ENCODE data around the gene NFKBIE. TPM values are rescaled to one million over a fixed set of nuclear protein-coding genes. Genes with fewer than 3 reads are reported as not detected.
A peak's percentile ranks its signal among the peaks of the same experiment; 100 is the strongest.

NFKBIE gene
- total RNA-seq, 1 donor from 2014 or later = 10.1 TPM

GRCh38 chr6:44237021-44237812 is 28.1 kb downstream of the NFKBIE start:
- Histone ChIP-seq H3K4me3 (ENCODE audit: insufficient read depth, low read depth, low read length) (peak overlapping the region; percentile 54), H3K36me3 (ENCODE audit: insufficient read depth, low read length) (no peaks in the 10 kb centered on the region), H3K27me3 (ENCODE audit: insufficient read depth, low read length) (no peaks in the 10 kb centered on the region), H3K79me2 (ENCODE audit: insufficient read depth, low read length) (no peaks in the 10 kb centered on the region), H4K20me1 (ENCODE audit: insufficient read depth, low read length) (no peaks in the 10 kb centered on the region), H3K27ac (ENCODE audit: low read depth, low read length) (peak overlapping the region; percentile 85), H2AFZ (ENCODE audit: low read depth, low read length) (peak overlapping the region; percentile 85), H3K9me3 (ENCODE audit: insufficient read depth, low read depth, low read length) (no peaks in the 10 kb centered on the region), H3K4me2 (ENCODE audit: low read length) (peak overlapping the region; percentile 95), H3K9ac (ENCODE audit: low read length) (peak overlapping the region; percentile 91), H3K4me1 (ENCODE audit: insufficient read depth, low read length) (peaks cover 35% of the 10 kb centered on the region)
- Mint-ChIP-seq H3K27me3 (ENCODE audit: low read depth, unreplicated experiment) (peaks cover 6% of the 10 kb centered on the region), H3K4me3 (ENCODE audit: unreplicated experiment) (peak overlapping the region; percentile 84), H3K9me3 (ENCODE audit: unreplicated experiment) (no peaks in the 10 kb centered on the region), H3K27ac (ENCODE audit: unreplicated experiment) (peak overlapping the region; percentile 97), H3K36me3 (ENCODE audit: low read depth, unreplicated experiment) (no peaks in the 10 kb centered on the region), H3K4me1 (ENCODE audit: low read depth, unreplicated experiment) (peaks cover 29% of the 10 kb centered on the region)
- DNase-seq (ENCODE audit: low read depth) (peak; percentile 94), FAIRE-seq (peak; percentile 66)
- no peak for TF ChIP-seq CTCF (IDR thresholded peaks at IDR 0.05; ENCODE audit: insufficient read depth, low read depth, low read length)
- TF ChIP-seq EZH2 (IDR thresholded peaks at IDR 0.05; ENCODE audit: insufficient read depth, low read length) = no peak

GRCh38 chr6:44235891-44236516 is 29.3 kb downstream of the NFKBIE start:
- H2AFZ ChIP-seq (ENCODE audit: low read depth, low read length) = no peak overlapping the region
- no peak for TF ChIP-seq EZH2 (IDR thresholded peaks at IDR 0.05; ENCODE audit: insufficient read depth, low read length)
- no peak for DNase-seq (ENCODE audit: low read depth)

GRCh38 chr6:44235269-44235668 is 30.1 kb downstream of the NFKBIE start:
- H3K9me3 Mint-ChIP-seq (ENCODE audit: unreplicated experiment) = no peaks in the 10 kb centered on the region
- peaks cover 33% of the 10 kb centered on the region for H3K4me1 Mint-ChIP-seq (ENCODE audit: low read depth, unreplicated experiment)
- H3K27me3 Mint-ChIP-seq (ENCODE audit: low read depth, unreplicated experiment) = peaks cover 17% of the 10 kb centered on the region
- Histone ChIP-seq H2AFZ (ENCODE audit: low read depth, low read length) (peak overlapping the region; percentile 7), H3K4me1 (ENCODE audit: insufficient read depth, low read length) (peaks cover 35% of the 10 kb centered on the region), H3K4me2 (ENCODE audit: low read length) (peak overlapping the region; percentile 43), H3K9ac (ENCODE audit: low read length) (peak overlapping the region; percentile 41), H3K36me3 (ENCODE audit: insufficient read depth, low read length) (no peaks in the 10 kb centered on the region), H3K27me3 (ENCODE audit: insufficient read depth, low read length) (no peaks in the 10 kb centered on the region), H3K4me3 (ENCODE audit: insufficient read depth, low read depth, low read length) (no peak overlapping the region), H3K79me2 (ENCODE audit: insufficient read depth, low read length) (no peaks in the 10 kb centered on the region), H3K9me3 (ENCODE audit: insufficient read depth, low read depth, low read length) (no peaks in the 10 kb centered on the region), H3K27ac (ENCODE audit: low read depth, low read length) (peak overlapping the region; percentile 4), H4K20me1 (ENCODE audit: insufficient read depth, low read length) (no peaks in the 10 kb centered on the region)
- no peak for DNase-seq (ENCODE audit: low read depth)
- H3K36me3 Mint-ChIP-seq (ENCODE audit: low read depth, unreplicated experiment) = peaks cover 3% of the 10 kb centered on the region
- TF ChIP-seq CTCF (IDR thresholded peaks at IDR 0.05; ENCODE audit: insufficient read depth, low read depth, low read length) (no peak), EZH2 (IDR thresholded peaks at IDR 0.05; ENCODE audit: insufficient read depth, low read length) (no peak)
- H3K27ac Mint-ChIP-seq (ENCODE audit: unreplicated experiment) = peak overlapping the region; percentile 43
- no peak for FAIRE-seq
- H3K4me3 Mint-ChIP-seq (ENCODE audit: unreplicated experiment) = peak overlapping the region; percentile 36

More at GRCh38 chr6:44235891-44236516, 29.3 kb downstream of the NFKBIE start:
- H3K4me2 ChIP-seq (ENCODE audit: low read length) = no peak overlapping the region
- H3K4me3 Mint-ChIP-seq (ENCODE audit: unreplicated experiment) = no peak overlapping the region
- H3K4me1 ChIP-seq (ENCODE audit: insufficient read depth, low read length) = peaks cover 35% of the 10 kb centered on the region
- H3K4me1 Mint-ChIP-seq (ENCODE audit: low read depth, unreplicated experiment) = peaks cover 30% of the 10 kb centered on the region
- no peak overlapping the region for H3K4me3 ChIP-seq (ENCODE audit: insufficient read depth, low read depth, low read length)
- no peaks in the 10 kb centered on the region for H3K79me2 ChIP-seq (ENCODE audit: insufficient read depth, low read length)
- no peaks in the 10 kb centered on the region for H4K20me1 ChIP-seq (ENCODE audit: insufficient read depth, low read length)
- H3K27ac ChIP-seq (ENCODE audit: low read depth, low read length) = no peak overlapping the region
- no peaks in the 10 kb centered on the region for H3K9me3 ChIP-seq (ENCODE audit: insufficient read depth, low read depth, low read length)
- peaks cover 11% of the 10 kb centered on the region for H3K27me3 Mint-ChIP-seq (ENCODE audit: low read depth, unreplicated experiment)
- H3K9ac ChIP-seq (ENCODE audit: low read length) = no peak overlapping the region
- no peak for FAIRE-seq
- no peaks in the 10 kb centered on the region for H3K27me3 ChIP-seq (ENCODE audit: insufficient read depth, low read length)
- no peak overlapping the region for H3K27ac Mint-ChIP-seq (ENCODE audit: unreplicated experiment)
- no peaks in the 10 kb centered on the region for H3K36me3 ChIP-seq (ENCODE audit: insufficient read depth, low read length)
- H3K36me3 Mint-ChIP-seq (ENCODE audit: low read depth, unreplicated experiment) = no peaks in the 10 kb centered on the region
- no peaks in the 10 kb centered on the region for H3K9me3 Mint-ChIP-seq (ENCODE audit: unreplicated experiment)
